ENCODE measurements around the gene SMIM34.
"Not testable (repeated sequence)": the region's sequence is repeated elsewhere in the genome, so short reads cannot be mapped to it uniquely, and the experiment has no call there.

The SMIM34 gene

DNA sequence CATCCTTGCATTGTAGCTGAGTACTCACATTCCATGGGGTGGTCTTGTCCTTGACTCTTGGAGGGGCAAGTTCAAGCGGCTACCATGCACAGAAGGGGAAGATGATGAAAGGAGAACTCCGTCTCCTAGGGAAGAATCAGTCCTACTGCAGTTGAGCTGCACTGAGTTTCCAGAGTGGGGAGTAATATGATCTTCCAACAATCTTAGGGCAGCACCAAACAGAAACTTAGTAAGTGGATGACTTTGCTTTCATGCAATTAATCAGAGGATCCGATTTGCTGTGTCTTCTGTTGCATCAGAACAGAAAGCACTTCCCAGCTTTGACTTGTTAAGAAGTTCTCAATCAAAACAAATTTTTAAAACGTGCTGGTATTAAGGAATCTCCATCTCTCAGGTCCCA is at the start of gene SMIM34:
SMIM34 (minus strand) TSS at position 147 of the 400 bp plus-strand sequence; CDS start at position 35, 112 bp downstream.
- DNase-seq (ENCODE audit: low read depth in 1 of 2, low spot score in 1 of 2), result not testable (repeated sequence)

GRCh38 chr21:34467333-34467732 is 43.6 kb upstream of the SMIM34 start:
- not testable (repeated sequence) for DNase-seq (ENCODE audit: low read depth in 1 of 2, low spot score in 1 of 2)

DNA sequence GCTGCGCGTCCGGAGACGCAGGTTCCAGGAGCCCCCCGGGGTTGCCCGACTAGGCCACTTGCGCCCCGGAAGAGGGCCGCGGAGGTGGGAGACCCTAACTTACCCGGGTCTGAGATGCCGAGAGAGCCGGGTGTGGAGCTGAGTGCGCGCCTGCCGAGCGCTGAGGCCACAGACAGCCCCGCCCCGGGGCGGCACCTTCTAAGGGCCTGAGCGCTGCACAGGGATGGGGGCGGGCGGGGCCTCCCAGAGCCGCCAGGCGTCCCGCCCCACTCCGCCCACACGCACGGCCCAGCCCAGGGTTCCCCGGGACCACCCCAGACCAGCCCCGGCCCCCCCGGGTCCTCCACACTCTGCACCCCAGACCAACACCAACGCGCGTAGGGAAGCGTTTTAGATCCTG is 35.7 kb upstream of the SMIM34 start:
- not testable (repeated sequence) for DNase-seq (ENCODE audit: low read depth in 1 of 2, low spot score in 1 of 2)

- DNase-seq (ENCODE audit: low read depth in 1 of 2, low spot score in 1 of 2), result not testable (repeated sequence)
These were observed 34.5 kb upstream of the SMIM34 start for GRCh38 chr21:34458266-34458665.

- DNase-seq (ENCODE audit: low read depth in 1 of 2, low spot score in 1 of 2), result not testable (repeated sequence)
These were observed 32.4 kb upstream of the SMIM34 start for GRCh38 chr21:34456180-34456579.

- DNase-seq (ENCODE audit: low read depth in 1 of 2, low spot score in 1 of 2), result not testable (repeated sequence)
These were observed 31.9 kb upstream of the SMIM34 start for GRCh38 chr21:34455628-34456027.

- DNase-seq (ENCODE audit: low read depth in 1 of 2, low spot score in 1 of 2), result not testable (repeated sequence)
These were observed 23.3 kb upstream of the SMIM34 start for GRCh38 chr21:34447018-34447417.

DNA sequence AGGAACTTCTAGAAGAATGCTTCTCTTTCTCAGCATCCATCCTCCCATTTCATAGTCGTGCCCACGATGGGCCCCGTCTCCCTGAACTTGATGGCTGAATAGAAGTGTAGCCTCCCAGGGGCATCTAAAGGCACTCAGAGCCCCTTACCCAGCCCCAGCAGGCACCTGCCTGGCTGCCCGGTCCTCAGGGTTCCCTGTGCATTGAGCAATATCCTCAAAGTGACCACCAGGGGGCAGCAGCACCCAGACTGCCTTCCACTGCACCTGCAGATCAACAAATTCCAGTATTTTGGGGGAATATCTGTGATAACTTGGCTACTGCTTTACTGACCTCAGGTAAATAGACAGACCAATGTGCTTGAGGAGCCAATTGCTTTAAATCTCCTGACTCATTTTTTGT is 19.7 kb upstream of the SMIM34 start:
- not testable (repeated sequence) for DNase-seq (ENCODE audit: low read depth in 1 of 2, low spot score in 1 of 2)

- DNase-seq (ENCODE audit: low read depth in 1 of 2, low spot score in 1 of 2), result not testable (repeated sequence)
These were observed 6.0 kb upstream of the SMIM34 start for GRCh38 chr21:34429710-34430109.

GRCh38 chr21:34428441-34428840 is 4.7 kb upstream of the SMIM34 start:
- not testable (repeated sequence) for DNase-seq (ENCODE audit: low read depth in 1 of 2, low spot score in 1 of 2)

DNA sequence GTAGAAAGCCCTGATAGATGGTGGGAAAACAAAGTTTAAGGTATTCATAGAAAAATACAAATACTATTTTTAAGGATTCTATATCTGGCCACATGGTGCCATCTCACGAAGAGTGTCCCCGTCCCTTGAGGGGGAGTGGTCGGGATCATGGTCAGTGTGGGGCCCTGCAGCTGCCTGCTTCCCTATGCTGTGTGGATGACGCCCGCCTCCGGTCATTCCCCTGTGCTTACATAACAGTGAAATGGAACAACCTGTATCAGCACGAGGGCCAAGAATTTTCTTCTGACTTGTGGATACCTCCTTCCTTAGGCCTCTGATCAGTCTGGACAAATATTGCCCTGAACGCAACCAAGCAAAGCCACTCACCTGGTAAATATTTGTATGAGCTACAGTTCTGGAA is 3.6 kb upstream of the SMIM34 start:
- DNase-seq (ENCODE audit: low read depth in 1 of 2, low spot score in 1 of 2), result not testable (repeated sequence)

GRCh38 chr21:34417448-34418077 is 6.2 kb downstream of the SMIM34 start:
- not testable (repeated sequence) for DNase-seq (ENCODE audit: low read depth in 1 of 2, low spot score in 1 of 2)

- not testable (repeated sequence) for DNase-seq (ENCODE audit: low read depth in 1 of 2, low spot score in 1 of 2)
These were observed 16.5 kb downstream of the SMIM34 start for GRCh38 chr21:34407294-34407693.

DNA sequence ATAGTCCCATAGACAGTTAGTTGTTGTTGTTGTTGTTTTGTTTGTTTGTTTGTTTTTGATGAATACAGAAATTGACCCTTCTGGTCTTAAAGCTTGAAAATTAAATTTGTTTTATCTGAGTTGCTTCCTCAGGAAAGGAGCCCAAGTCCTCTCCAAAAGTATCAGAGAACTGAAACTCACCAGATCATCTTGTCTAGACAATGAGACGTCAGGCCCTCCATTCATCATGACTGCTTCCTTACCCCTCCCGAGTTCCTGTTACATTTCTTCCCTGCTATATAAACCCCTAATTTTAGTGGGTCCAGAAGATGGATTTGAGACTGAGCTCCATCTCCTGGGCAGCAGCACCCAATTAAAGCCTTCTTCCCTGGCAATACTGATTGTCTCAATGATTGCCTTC is 17.1 kb downstream of the SMIM34 start:
- DNase-seq (ENCODE audit: low read depth in 1 of 2, low spot score in 1 of 2), result not testable (repeated sequence)

GRCh38 chr21:34406102-34406501 is 17.6 kb downstream of the SMIM34 start:
- DNase-seq (ENCODE audit: low read depth in 1 of 2, low spot score in 1 of 2), result not testable (repeated sequence)

GRCh38 chr21:34405686-34406085 is 18.1 kb downstream of the SMIM34 start:
- not testable (repeated sequence) for DNase-seq (ENCODE audit: low read depth in 1 of 2, low spot score in 1 of 2)

GRCh38 chr21:34404742-34405141 is 19.0 kb downstream of the SMIM34 start:
- DNase-seq (ENCODE audit: low read depth in 1 of 2, low spot score in 1 of 2), result not testable (repeated sequence)

DNA sequence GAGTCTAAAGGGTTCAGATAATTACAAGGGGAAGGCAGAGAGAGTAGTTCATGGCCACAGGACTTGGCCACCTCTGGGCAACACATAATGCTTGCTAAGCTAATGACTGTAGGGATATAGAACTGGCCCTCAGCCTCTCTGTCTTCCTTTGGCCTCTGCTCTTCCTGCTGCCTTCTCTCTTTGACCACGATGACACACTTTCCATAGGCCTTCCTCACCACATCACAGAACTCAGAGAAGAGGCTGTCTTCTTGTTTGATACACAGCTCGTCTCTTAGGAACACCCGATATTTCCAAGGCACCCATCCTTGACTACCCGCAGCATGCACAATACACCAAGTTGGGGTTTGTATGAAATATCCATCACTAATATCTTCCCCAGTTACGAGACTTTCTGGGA is 23.2 kb downstream of the SMIM34 start:
- DNase-seq (ENCODE audit: low read depth in 1 of 2, low spot score in 1 of 2), result not testable (repeated sequence)

- DNase-seq (ENCODE audit: low read depth in 1 of 2, low spot score in 1 of 2), result not testable (repeated sequence)
These were observed 39.9 kb downstream of the SMIM34 start for GRCh38 chr21:34383724-34384415.

DNA sequence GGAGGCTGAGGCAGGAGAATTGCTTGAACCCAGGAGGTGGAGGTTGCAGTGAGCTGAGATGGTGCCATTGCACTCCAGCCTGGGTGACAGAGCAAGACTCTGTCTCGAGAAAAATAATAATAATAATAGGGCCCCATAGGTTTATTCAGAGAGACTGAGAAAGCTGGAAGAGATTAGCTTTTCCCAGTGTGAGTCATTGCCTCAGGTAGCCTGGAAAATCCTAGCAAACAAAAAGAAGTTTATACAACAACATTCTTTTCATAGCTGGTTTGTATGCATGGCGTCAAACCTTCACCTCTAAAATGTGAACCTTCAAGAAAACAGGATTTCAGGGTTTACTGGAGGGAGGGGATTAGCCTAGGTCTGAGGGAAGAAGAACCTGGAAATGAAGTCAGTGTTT is 40.6 kb downstream of the SMIM34 start:
- DNase-seq (ENCODE audit: low read depth in 1 of 2, low spot score in 1 of 2), result not testable (repeated sequence)

GRCh38 chr21:34375619-34375972 is 48.2 kb downstream of the SMIM34 start:
- not testable (repeated sequence) for DNase-seq (ENCODE audit: low read depth in 1 of 2, low spot score in 1 of 2)

- not testable (repeated sequence) for DNase-seq (ENCODE audit: low read depth in 1 of 2, low spot score in 1 of 2)
These were observed 48.7 kb downstream of the SMIM34 start, which contains the start of gene SMIM11 for GRCh38 chr21:34374940-34375618. TSS of gene SMIM11 (plus strand) at chr21:34375507. CDS start at chr21:34379505, 3,998 bp downstream.

All from stimulated activated CD4-positive, alpha-beta T cell treated with anti-CD3 and anti-CD28 coated beads, Interleukin-15, amount 100 ng/mL, for 1 hour (primary cell).